Tibial nerve (tissue), 4 donors: ENCODE measurements around the gene GTF3C1.

Experiments
- CTCF ChIP-seq, 5 experiments: fragments of 200-600 bp in 3 of 5; fragments of 450-650 bp in 2 of 5; sonication (generic) in 3 of 5; IDR thresholded peaks; one replicate each; pipeline ENCODE4 v1.5.1; 2016 to 2019; ENCODE audit warnings: antibody characterized with exemption in 5 of 5, mild to moderate bottlenecking in 3 of 5, moderate library complexity in 2 of 5
- EP300 ChIP-seq, 2 donors: sonication (generic); formaldehyde crosslinking; IDR thresholded peaks; one replicate each; pipeline ENCODE4 v1.6.1; 2017; ENCODE audit warnings: antibody characterized with exemption in 2 of 2, mild to moderate bottlenecking in 1 of 2
- POLR2A ChIP-seq, 2 donors: fragments of 450-650 bp; IDR thresholded peaks; one replicate each; pipeline ENCODE4 v1.6.1; 2017; ENCODE audit warnings: antibody characterized with exemption in 2 of 2, mild to moderate bottlenecking in 2 of 2, moderate library complexity in 2 of 2

DNA sequence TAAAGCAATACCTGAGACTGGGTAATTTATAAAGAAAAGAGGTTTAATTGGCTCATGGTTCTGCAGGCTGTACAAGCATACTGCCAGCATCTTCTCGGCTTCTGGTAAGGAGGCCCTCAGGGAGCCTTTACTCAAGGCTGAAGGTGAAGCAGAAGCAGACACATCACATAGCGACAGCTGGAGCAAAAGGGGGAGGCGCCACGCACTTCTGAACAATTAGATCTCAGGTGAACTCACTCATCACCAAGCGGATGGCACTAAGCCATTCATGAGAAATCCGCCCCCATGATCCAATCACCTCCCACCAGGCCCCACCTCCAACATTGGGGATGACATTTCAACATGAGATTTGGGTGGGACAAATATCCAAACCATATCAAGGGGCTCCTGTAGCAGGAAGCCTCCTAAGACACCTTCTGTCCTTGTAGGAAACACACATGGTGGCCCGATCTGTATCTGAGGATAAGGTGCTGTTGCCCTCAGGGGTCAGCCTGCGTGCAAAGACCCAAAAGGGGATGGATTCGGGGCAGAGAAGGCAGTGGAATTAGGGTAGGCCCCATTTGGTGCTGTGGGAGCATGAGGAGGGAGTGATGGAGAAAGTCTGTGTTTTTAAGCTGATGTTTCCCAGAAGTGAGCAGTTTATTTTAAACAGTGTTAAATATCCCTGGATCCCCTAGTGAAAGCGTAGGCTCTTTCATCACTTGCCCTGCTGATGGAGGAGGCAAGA is 124.8 kb downstream of the GTF3C1 start:
- TF ChIP-seq POLR2A (IDR thresholded peaks at IDR 0.05) = no peak
- TF ChIP-seq CTCF (IDR thresholded peaks at IDR 0.05) = no peak
- TF ChIP-seq EP300 (IDR thresholded peaks at IDR 0.05) = no peak
